H1 (cell line): Measurements from ENCODE around the gene XPNPEP1. TPM values are rescaled to one million over a fixed set of nuclear protein-coding genes. Genes with fewer than 3 reads are reported as not detected.

Experiments used
- CTCF ChIA-PET: fragments of 300-600 bp; sonication (Branson Sonifier 250); formaldehyde crosslinking; loops from one replicate; lab custom pipeline; 2021; ENCODE audit not compliant: partially characterized antibody; lab: Charles Lee
- POLR2A ChIA-PET: fragments of 300-600 bp; sonication (Branson Sonifier 250); formaldehyde crosslinking; loops from one replicate; lab custom pipeline; 2021; ENCODE audit warnings: inconsistent platforms; ENCODE audit not compliant: partially characterized antibody; lab: Charles Lee
- DNase-seq, 2 experiments: peaks; one replicate each; pipeline versions ENCODE4 v3.0.0 to v3.0.0-alpha.2; 2010 to 2022; ENCODE audit warnings: low spot score in 2 of 2, low read depth in 1 of 2, mixed read lengths in 1 of 2
- FAIRE-seq: peaks from 2 replicates; lab custom pipeline; 2011; peaks lifted over from hg19 to GRCh38; lab: Jason Lieb, UNC
- H2AFZ ChIP-seq: 2 replicates; pipeline ENCODE4 v1.8.1; 2012; ENCODE audit warnings: low read length, inconsistent platforms
- H2AK5ac ChIP-seq: 2 replicates; pipeline ENCODE4 v1.6.1; 2013; ENCODE audit warnings: low read depth, low read length
- H2BK120ac ChIP-seq: replicated peaks from 2 replicates; pipeline ENCODE3; 2013; ENCODE audit warnings: low read depth, low read length, inconsistent platforms
- H2BK12ac ChIP-seq: 2 replicates; pipeline ENCODE4 v1.6.1; 2013; ENCODE audit warnings: low read depth, low read length
- H2BK15ac ChIP-seq: 2 replicates; pipeline ENCODE4 v1.6.1; 2013; ENCODE audit warnings: low read length
- H2BK20ac ChIP-seq: 2 replicates; pipeline ENCODE4 v1.6.1; 2013; ENCODE audit warnings: low read length
- H2BK5ac ChIP-seq: 2 replicates; pipeline ENCODE4 v1.6.1; 2013; ENCODE audit warnings: low read depth, low read length
- H3K14ac ChIP-seq: 2 replicates; pipeline ENCODE4 v1.6.1; 2013; ENCODE audit warnings: inconsistent platforms; ENCODE audit not compliant: insufficient read length
- H3K18ac ChIP-seq: 2 replicates; pipeline ENCODE4 v1.6.1; 2013; ENCODE audit warnings: low read length; ENCODE audit errors: extremely low read depth
- H3K23ac ChIP-seq: 2 replicates; pipeline ENCODE4 v1.6.1; 2013; ENCODE audit warnings: inconsistent platforms; ENCODE audit not compliant: insufficient read length
- H3K23me2 ChIP-seq: 2 replicates; pipeline ENCODE4 v1.6.1; 2013; ENCODE audit warnings: low read depth, low read length
- H3K27ac ChIP-seq: 2 replicates; pipeline ENCODE4 v1.6.1; 2011; ENCODE audit warnings: low read depth, low read length, inconsistent platforms
- H3K27me3 ChIP-seq, 4 experiments: replicated peaks in 1 of 4; 1 replicate in 1 of 4; 2 replicates in 3 of 4; pipeline versions ENCODE4 v1.6.1 to v1.8.1; 2011 to 2013; ENCODE audit warnings: low read length in 3 of 4, mild to moderate bottlenecking in 3 of 4, inconsistent platforms in 2 of 4, mixed read lengths in 2 of 4, moderate library complexity in 1 of 4; ENCODE audit not compliant: control insufficient read depth in 3 of 4, insufficient read depth in 3 of 4; ENCODE audit errors: extremely low read depth in 1 of 4
- H3K36me3 ChIP-seq, 4 experiments: 2 replicates each; pipeline versions ENCODE4 v1.6.1 to v1.8.1; 2011 to 2013; ENCODE audit warnings: mild to moderate bottlenecking in 4 of 4, low read length in 3 of 4, moderate library complexity in 2 of 4, control low read depth in 1 of 4, inconsistent platforms in 1 of 4; ENCODE audit not compliant: insufficient read depth in 4 of 4, control insufficient read depth in 2 of 4
- H3K4ac ChIP-seq: replicated peaks from 2 replicates; pipeline ENCODE3; 2013; ENCODE audit warnings: low read length, low read depth, mixed read lengths, inconsistent platforms; ENCODE audit not compliant: insufficient read length
- H3K4me1 ChIP-seq, 4 experiments: replicated peaks in 1 of 4; 1 replicate in 1 of 4; 2 replicates in 3 of 4; pipeline versions ENCODE4 v1.6.1 to v1.8.1; 2011 to 2013; ENCODE audit warnings: low read length in 3 of 4, inconsistent platforms in 2 of 4, mixed read lengths in 1 of 4; ENCODE audit not compliant: insufficient read depth in 4 of 4, control insufficient read depth in 3 of 4
- H3K4me2 ChIP-seq, 2 experiments: 2 replicates each; pipeline versions ENCODE4 v1.6.1 to v1.8.1; 2011 to 2013; ENCODE audit warnings: low read depth in 2 of 2, low read length in 2 of 2, control low read depth in 1 of 2, inconsistent platforms in 1 of 2, mild to moderate bottlenecking in 1 of 2; ENCODE audit not compliant: insufficient read depth in 1 of 2
- H3K4me3 ChIP-seq, 4 experiments: fragments of 200-600, 300-600 bp in 1 of 4; sonication (generic), shearing (Covaris generic), sonication (Bioruptor Twin) in 1 of 4; 2 replicates each; pipeline versions ENCODE4 v1.5.1 to v1.8.1; 2011 to 2016; ENCODE audit warnings: low read length in 4 of 4, low read depth in 3 of 4, control low read depth in 2 of 4, inconsistent platforms in 2 of 4, mild to moderate bottlenecking in 2 of 4, mixed read lengths in 1 of 4, moderate library complexity in 1 of 4; ENCODE audit not compliant: insufficient read depth in 2 of 4; ENCODE audit errors: extremely low read depth in 1 of 4
- H3K56ac ChIP-seq: replicated peaks from 2 replicates; pipeline ENCODE3; 2013; ENCODE audit warnings: low read depth, mild to moderate bottlenecking, mixed read lengths, low read length, inconsistent platforms; ENCODE audit not compliant: insufficient read length
- H3K79me1 ChIP-seq: 2 replicates; pipeline ENCODE4 v1.6.1; 2013; ENCODE audit warnings: low read depth, low read length, control low read depth
- H3K79me2 ChIP-seq, 2 experiments: 2 replicates each; pipeline versions ENCODE4 v1.6.1 to v1.8.1; 2012 to 2013; ENCODE audit warnings: low read length in 2 of 2, mild to moderate bottlenecking in 2 of 2, inconsistent platforms in 1 of 2; ENCODE audit not compliant: insufficient read depth in 2 of 2, control insufficient read depth in 1 of 2
- H3K9ac ChIP-seq, 4 experiments: replicated peaks in 1 of 4; 1 replicate in 1 of 4; 2 replicates in 3 of 4; pipeline versions ENCODE4 v1.6.1 to v1.8.1; 2011 to 2013; ENCODE audit warnings: low read depth in 3 of 4, low read length in 3 of 4, control low read depth in 2 of 4, mild to moderate bottlenecking in 2 of 4, moderate library complexity in 2 of 4, inconsistent platforms in 1 of 4; ENCODE audit errors: extremely low read depth in 1 of 4
- H3K9me3 ChIP-seq, 2 experiments: 2 replicates each; pipeline versions ENCODE4 v1.6.1 to v1.8.1; 2012 to 2013; ENCODE audit warnings: mild to moderate bottlenecking in 2 of 2, moderate library complexity in 2 of 2, control low read depth in 1 of 2, inconsistent platforms in 1 of 2, low read depth in 1 of 2, low read length in 1 of 2, mixed read lengths in 1 of 2; ENCODE audit not compliant: insufficient read depth in 2 of 2
- H4K20me1 ChIP-seq, 2 experiments: replicated peaks in 1 of 2; 2 replicates each; pipeline versions ENCODE3 to v1.8.1; 2011 to 2013; ENCODE audit warnings: inconsistent platforms in 2 of 2, low read length in 2 of 2, mild to moderate bottlenecking in 1 of 2; ENCODE audit not compliant: insufficient read depth in 2 of 2, control insufficient read depth in 1 of 2
- H4K5ac ChIP-seq: 2 replicates; pipeline ENCODE4 v1.6.1; 2013; ENCODE audit warnings: low read length, low read depth, mixed read lengths, inconsistent platforms; ENCODE audit not compliant: insufficient read length
- H4K8ac ChIP-seq: 2 replicates; pipeline ENCODE4 v1.8.0; 2013; ENCODE audit warnings: mild to moderate bottlenecking, moderate library complexity, low read length, inconsistent platforms; ENCODE audit not compliant: insufficient read depth; ENCODE audit errors: extremely low read depth
- H4K91ac ChIP-seq: replicated peaks from 2 replicates; pipeline ENCODE3; 2013; ENCODE audit warnings: low read length, mixed read lengths, inconsistent platforms; ENCODE audit not compliant: insufficient read length
- ASH2L ChIP-seq: fragments of 200-600, 300-600 bp; sonication (generic); IDR thresholded peaks from one replicate; pipeline ENCODE4 v1.7.1; 2017; ENCODE audit warnings: low read length
- CEBPB ChIP-seq: IDR thresholded peaks from 2 replicates; pipeline ENCODE4 v1.6.1; 2012; ENCODE audit warnings: low read depth, low read length
- CREB1 ChIP-seq: IDR thresholded peaks from 2 replicates; pipeline ENCODE4 v1.6.1; 2012; ENCODE audit warnings: inconsistent platforms
- HDAC6 ChIP-seq: IDR thresholded peaks from one replicate; pipeline ENCODE4 v1.7.1; 2012; ENCODE audit warnings: low read depth, mild to moderate bottlenecking, inconsistent platforms, low read length, moderate library complexity
- JUND ChIP-seq: IDR thresholded peaks from 2 replicates; pipeline ENCODE4 v1.6.1; 2011; ENCODE audit warnings: mild to moderate bottlenecking, improper control_type of control experiment, low read length
- NANOG ChIP-seq: IDR thresholded peaks from 2 replicates; pipeline ENCODE4 v1.6.1; 2011; ENCODE audit warnings: low read length, low read depth, mild to moderate bottlenecking, inconsistent platforms; ENCODE audit not compliant: insufficient read depth, poor library complexity, severe bottlenecking
- RAD21 ChIP-seq, 2 experiments: IDR thresholded peaks in 1 of 2; conservative IDR thresholded peaks in 1 of 2; 2 replicates each; pipeline ENCODE4 v1.6.1; 2011; ENCODE audit warnings: low read depth in 2 of 2, low read length in 2 of 2, improper control_type of control experiment in 1 of 2, inconsistent platforms in 1 of 2, mild to moderate bottlenecking in 1 of 2, moderate library complexity in 1 of 2
- RXRA ChIP-seq: IDR thresholded peaks from 2 replicates; pipeline ENCODE4 v1.6.1; 2011; ENCODE audit warnings: low read depth, mild to moderate bottlenecking, low read length, moderate library complexity; ENCODE audit not compliant: insufficient read depth
- SRF ChIP-seq: IDR thresholded peaks from 2 replicates; pipeline ENCODE4 v1.6.1; 2011; ENCODE audit warnings: mild to moderate bottlenecking, low read depth, low read length, moderate library complexity
- TAF7 ChIP-seq: optimal IDR thresholded peaks from 2 replicates; pipeline ENCODE3; 2011; ENCODE audit warnings: low read depth, mild to moderate bottlenecking, inconsistent platforms, low read length, moderate library complexity, borderline replicate concordance
- TBP ChIP-seq: IDR thresholded peaks from 2 replicates; pipeline ENCODE4 v1.6.1; 2011; ENCODE audit warnings: low read depth, low read length, improper control_type of control experiment
- WGBS, 2 experiments: shearing (Covaris generic) in 1 of 2; methylation state at CpG; one replicate each; pipeline versions ENCODE4 v1.1.6 to v1.1.7; 2013 to 2015; ENCODE audit warnings: low lambda C conversion rate in 2 of 2, mixed read lengths in 2 of 2, inconsistent platforms in 1 of 2, low coverage in 1 of 2, missing lambda C conversion rate in 1 of 2; ENCODE audit not compliant: insufficient replicate concordance in 2 of 2, insufficient coverage in 1 of 2, insufficient read length in 1 of 2; ENCODE audit errors: extremely low coverage in 1 of 2, missing lambda C conversion rate in 1 of 2; 5-methylcytosine and 5-hydroxymethylcytosine counted together
- polyA plus RNA-seq, 7 experiments: library from polyadenylated mRNA; depleted of rRNA in 3 of 7; stranded (reverse) in 5 of 7; unstranded in 2 of 7; fragments of >200 nt in 5 of 7; fragments of 200-250 nt in 2 of 7; gene quantifications; 1 replicate in 5 of 7; 2 replicates in 1 of 7; 4 replicates in 1 of 7; pipeline versions ENCODE4 v1.2.1 to v1.2.3, GENCODE V29; 2011 to 2013; ENCODE audit warnings: missing spikeins in 2 of 7, mixed read lengths in 2 of 7
- total RNA-seq: library from RNA; stranded (reverse); fragmentation: NEBNext Ultra II Directional; extraction: Animal tissue kit (Norgen Biotek cat#: 25700); gene quantifications from 2 replicates; pipeline ENCODE4 v1.2.1, GENCODE V29; 2021

XPNPEP1 gene
- total and polyA plus RNA-seq, 2 of the 8 experiments (the other 6 are each of a cell fraction or from before 2014, with no cell fraction given), result 61.1 to 201 TPM

DNA sequence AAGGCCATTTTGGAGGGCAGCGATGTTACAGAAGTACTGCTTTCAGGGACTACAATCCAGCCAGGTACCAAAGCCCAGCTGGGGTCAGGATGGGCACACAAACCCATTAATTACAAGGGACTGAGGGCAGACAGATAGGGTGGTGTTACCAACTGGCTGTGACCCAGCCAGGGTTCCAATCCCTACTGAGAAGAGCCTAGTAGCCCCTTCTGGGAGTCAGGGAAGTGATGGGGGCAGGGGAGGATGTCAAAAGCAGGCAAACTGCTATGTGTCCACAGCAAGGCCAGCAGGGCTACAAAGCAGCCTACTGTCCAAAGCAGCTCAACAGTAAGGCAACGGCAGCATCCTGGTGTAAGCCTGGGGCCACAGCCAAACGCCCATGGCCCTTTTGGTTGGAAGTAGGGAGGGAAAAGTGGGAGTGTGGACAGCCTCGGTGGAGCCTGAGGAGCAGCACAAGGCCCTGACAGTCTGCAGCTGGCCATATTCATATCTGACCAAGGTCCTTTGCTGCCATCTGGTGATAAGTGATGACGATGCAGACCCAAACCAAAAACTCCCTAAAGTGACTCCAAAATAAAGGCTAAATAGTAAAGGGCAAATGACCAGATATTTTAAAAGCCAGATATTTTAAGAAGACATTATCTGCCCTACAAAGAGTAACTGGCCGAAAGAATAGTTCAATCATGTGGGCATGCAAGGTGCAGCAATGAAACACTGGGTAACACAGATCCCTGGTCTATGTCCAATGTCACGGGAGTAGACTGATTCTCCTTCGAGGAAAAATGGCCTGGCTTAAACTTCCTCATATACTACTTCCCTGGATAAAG lies 56.9 kb downstream of the XPNPEP1 start:
- CTCF ChIA-PET, result interaction anchor here (0.6 to 3.1 kb wide), 22 partner anchors 9 to 574 kb away, joined by 3 to 14 read pairs (median 4); no protein-coding TSS in a partner anchor
- Histone ChIP-seq H3K9ac (no peak overlapping the region), H4K91ac (no peak overlapping the region)
- no peak for TF ChIP-seq TAF7
- TF ChIP-seq CEBPB, result no peak
- TF ChIP-seq TBP, result no peak
- no peak for TF ChIP-seq HDAC6
- TF ChIP-seq SRF, result no peak
- TF ChIP-seq CREB1, result peak; percentile 50; the same call in 1 of the 2 replicates
- TF ChIP-seq JUND, result no peak
- TF ChIP-seq ASH2L, result no peak
- no peak for TF ChIP-seq NANOG
- peak; percentile 62 to 74; a peak in 3 of 4 replicates for TF ChIP-seq RAD21 (IDR thresholded peaks at IDR 0.05 in 1 of 2, conservative IDR thresholded peaks at IDR 0.05 in 1 of 2; ENCODE audit: low read depth in 2 of 2, low read length in 2 of 2)
- TF ChIP-seq RXRA, result no peak

More for the DNA sequence above, 56.9 kb downstream of the XPNPEP1 start:
- 91% methylated on average over 8 of the region's 8 CpGs; no CpG with 5 or more reads in 1 of the 2 experiments for WGBS, 2 experiments
- no peak overlapping the region for H3K4me2 ChIP-seq
- H3K23ac ChIP-seq, result no peak overlapping the region
- no peaks in the 10 kb centered on the region for H3K23me2 ChIP-seq
- no peak overlapping the region for H2AK5ac ChIP-seq
- H3K27ac ChIP-seq, result no peak overlapping the region
- H2BK20ac ChIP-seq, result no peak overlapping the region
- no peaks in the 10 kb centered on the region for H3K79me1 ChIP-seq
- no peaks in the 10 kb centered on the region for H3K79me2 ChIP-seq
- H3K27me3 ChIP-seq, result no peaks in the 10 kb centered on the region
- no peak overlapping the region for H3K56ac ChIP-seq
- no peaks in the 10 kb centered on the region for H4K20me1 ChIP-seq
- no peaks in the 10 kb centered on the region for H3K9me3 ChIP-seq
- H3K14ac ChIP-seq, result no peak overlapping the region
- no peak overlapping the region for H4K8ac ChIP-seq
- no peak overlapping the region for H3K4ac ChIP-seq
- H2AFZ ChIP-seq, result no peak overlapping the region
- no peak overlapping the region for H2BK120ac ChIP-seq
- peaks cover 0 to 4% (median 3%) of the 10 kb centered on the region in 4 experiments; a peak in 4 of 7 replicates for H3K4me1 ChIP-seq
- H2BK15ac ChIP-seq, result no peak overlapping the region
- no peak overlapping the region for H3K18ac ChIP-seq
- H4K5ac ChIP-seq, result no peak overlapping the region
- H2BK5ac ChIP-seq, result no peak overlapping the region
- peaks cover 3 to 22% (median 6%) of the 10 kb centered on the region in 4 experiments; a peak in 5 of 8 replicates for H3K36me3 ChIP-seq
- no peak overlapping the region for H3K4me3 ChIP-seq
- POLR2A ChIA-PET, result interaction anchor here (0.5 to 2.6 kb wide), 3 partner anchors 9 to 986 kb away, joined by 3 to 6 read pairs (median 3); no protein-coding TSS in a partner anchor
- FAIRE-seq (peak; percentile 52), DNase-seq (no peak)
- no peak overlapping the region for H2BK12ac ChIP-seq
